ENCODE results near the gene EHD2.
"Not testable (repeated sequence)": the region's sequence is repeated elsewhere in the genome, so short reads cannot be mapped to it uniquely, and the experiment has no call there.

The EHD2 gene

GRCh38 chr19:47713046-47714021 lies at the start of gene EHD2:
EHD2 (plus strand) TSS chr19:47713422; CDS start chr19:47716613, 3,191 bp downstream.
- peak; percentile 58 for DNase-seq (ENCODE audit: low spot score)

GRCh38 chr19:47663435-47663910 lies 49.7 kb upstream of the EHD2 start:
- DNase-seq (ENCODE audit: low spot score) = no peak

GRCh38 chr19:47663911-47664771 lies 49.1 kb upstream of the EHD2 start:
- DNase-seq (ENCODE audit: low spot score) = no peak

GRCh38 chr19:47668556-47668955 lies 44.7 kb upstream of the EHD2 start:
- DNase-seq (ENCODE audit: low spot score) = not testable (repeated sequence)

- no peak for DNase-seq (ENCODE audit: low spot score)
Measured at GRCh38 chr19:47670736-47671135, 42.5 kb upstream of the EHD2 start.

GRCh38 chr19:47671499-47671898 lies 41.7 kb upstream of the EHD2 start:
- DNase-seq (ENCODE audit: low spot score) = no peak

GRCh38 chr19:47673426-47673825 lies 39.8 kb upstream of the EHD2 start:
- DNase-seq (ENCODE audit: low spot score) = no peak

GRCh38 chr19:47674548-47674947 lies 38.7 kb upstream of the EHD2 start:
- DNase-seq (ENCODE audit: low spot score) = no peak

GRCh38 chr19:47675271-47675670 lies 38.0 kb upstream of the EHD2 start:
- DNase-seq (ENCODE audit: low spot score) = no peak

GRCh38 chr19:47675859-47676258 lies 37.4 kb upstream of the EHD2 start:
- DNase-seq (ENCODE audit: low spot score) = no peak

GRCh38 chr19:47676811-47677210 lies 36.4 kb upstream of the EHD2 start:
- DNase-seq (ENCODE audit: low spot score) = no peak

- DNase-seq (ENCODE audit: low spot score) = no peak
Measured at GRCh38 chr19:47679251-47679900, 33.8 kb upstream of the EHD2 start.

- DNase-seq (ENCODE audit: low spot score) = no peak
Measured at GRCh38 chr19:47679922-47680857, 33.0 kb upstream of the EHD2 start.

- no peak for DNase-seq (ENCODE audit: low spot score)
Measured at GRCh38 chr19:47680858-47681332, 32.3 kb upstream of the EHD2 start.

- DNase-seq (ENCODE audit: low spot score) = no peak
Measured at GRCh38 chr19:47681388-47681787, 31.8 kb upstream of the EHD2 start.

GRCh38 chr19:47681936-47682335 lies 31.3 kb upstream of the EHD2 start:
- no peak for DNase-seq (ENCODE audit: low spot score)

GRCh38 chr19:47682939-47683338 lies 30.3 kb upstream of the EHD2 start:
- DNase-seq (ENCODE audit: low spot score) = no peak

GRCh38 chr19:47686679-47687450 lies 26.4 kb upstream of the EHD2 start:
- DNase-seq (ENCODE audit: low spot score) = no peak

GRCh38 chr19:47687906-47688305 lies 25.3 kb upstream of the EHD2 start:
- DNase-seq (ENCODE audit: low spot score) = no peak

- DNase-seq (ENCODE audit: low spot score) = no peak
Measured at GRCh38 chr19:47691090-47691489, 22.1 kb upstream of the EHD2 start.
